Stimulated activated CD4-positive, alpha-beta T cell treated with anti-CD3 and anti-CD28 coated beads, TNF-alpha, amount 100 ng/mL, for 1 hour (primary cell): Measurements from ENCODE around the gene ICAM4.
A peak's percentile ranks its signal among the peaks of the same experiment; 100 is the strongest.
"Not testable (repeated sequence)": the region's sequence is repeated elsewhere in the genome, so short reads cannot be mapped to it uniquely, and the experiment has no call there.

ENCODE experiments used
- DNase-seq, 3 donors: peaks; one replicate each; pipeline ENCODE4 v3.0.0-alpha.2; 2020; ENCODE audit warnings: low read depth in 3 of 3, low spot score in 1 of 3

The ICAM4 gene

DNA sequence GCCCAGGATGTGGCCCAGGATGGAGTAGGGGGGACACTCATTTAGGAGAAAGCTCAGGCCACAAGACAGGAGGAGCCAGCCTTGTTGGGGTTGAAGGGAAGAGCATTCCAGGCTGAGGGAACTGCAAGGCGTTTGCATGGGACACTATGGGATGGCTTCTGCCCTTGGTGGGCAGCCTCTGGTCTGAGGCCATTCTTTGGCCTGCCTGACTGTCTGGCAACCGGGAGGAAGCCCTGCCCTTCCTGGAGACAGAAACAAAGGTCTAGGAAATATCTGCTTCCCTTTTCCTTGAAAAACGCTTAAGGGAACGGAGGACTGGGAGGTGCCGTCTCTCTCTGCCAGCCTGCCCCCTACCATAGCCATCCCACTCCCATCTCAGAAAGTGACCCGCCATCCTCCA, 18.7 kb upstream of the ICAM4 start:
- DNase-seq, result no peak

GRCh38 chr19:10269333-10270179, 17.2 kb upstream of the ICAM4 start:
- peak; percentile 71 to 89 (median 77) for DNase-seq

DNA sequence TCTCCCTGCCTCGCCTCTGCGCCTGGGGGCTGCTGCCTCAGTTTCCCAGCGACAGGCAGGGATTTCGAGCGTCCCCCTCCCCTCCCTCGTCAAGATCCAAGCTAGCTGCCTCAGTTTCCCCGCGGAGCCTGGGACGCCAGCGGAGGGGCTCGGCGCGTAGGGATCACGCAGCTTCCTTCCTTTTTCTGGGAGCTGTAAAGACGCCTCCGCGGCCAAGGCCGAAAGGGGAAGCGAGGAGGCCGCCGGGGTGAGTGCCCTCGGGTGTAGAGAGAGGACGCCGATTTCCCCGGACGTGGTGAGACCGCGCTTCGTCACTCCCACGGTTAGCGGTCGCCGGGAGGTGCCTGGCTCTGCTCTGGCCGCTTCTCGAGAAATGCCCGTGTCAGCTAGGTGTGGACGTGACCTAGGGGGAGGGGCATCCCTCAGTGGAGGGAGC, 16.6 kb upstream of the ICAM4 start:
- no peak for DNase-seq

DNA sequence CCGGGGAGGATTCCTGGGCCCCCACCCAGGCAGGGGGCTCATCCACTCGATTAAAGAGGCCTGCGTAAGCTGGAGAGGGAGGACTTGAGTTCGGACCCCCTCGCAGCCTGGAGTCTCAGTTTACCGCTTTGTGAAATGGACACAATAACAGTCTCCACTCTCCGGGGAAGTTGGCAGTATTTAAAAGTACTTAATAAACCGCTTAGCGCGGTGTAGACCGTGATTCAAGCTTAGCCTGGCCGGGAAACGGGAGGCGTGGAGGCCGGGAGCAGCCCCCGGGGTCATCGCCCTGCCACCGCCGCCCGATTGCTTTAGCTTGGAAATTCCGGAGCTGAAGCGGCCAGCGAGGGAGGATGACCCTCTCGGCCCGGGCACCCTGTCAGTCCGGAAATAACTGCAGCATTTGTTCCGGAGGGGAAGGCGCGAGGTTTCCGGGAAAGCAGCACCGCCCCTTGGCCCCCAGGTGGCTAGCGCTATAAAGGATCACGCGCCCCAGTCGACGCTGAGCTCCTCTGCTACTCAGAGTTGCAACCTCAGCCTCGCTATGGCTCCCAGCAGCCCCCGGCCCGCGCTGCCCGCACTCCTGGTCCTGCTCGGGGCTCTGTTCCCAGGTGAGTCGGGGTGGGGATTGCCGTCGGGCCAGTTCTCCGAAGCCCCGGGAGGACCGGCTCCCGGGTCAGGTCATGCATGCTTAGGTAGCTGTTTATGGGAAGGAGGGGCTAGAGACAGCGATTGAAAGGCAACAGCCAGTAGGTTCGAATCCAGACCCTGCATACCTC, 15.9 kb upstream of the ICAM4 start, which contains the start of gene ICAM1:
TSS of gene ICAM1 (plus strand) at position 505 of the 779 bp plus-strand sequence. CDS start at position 545, 40 bp downstream.
- peak in 1 of 3 donors; percentile 46 for DNase-seq

DNA sequence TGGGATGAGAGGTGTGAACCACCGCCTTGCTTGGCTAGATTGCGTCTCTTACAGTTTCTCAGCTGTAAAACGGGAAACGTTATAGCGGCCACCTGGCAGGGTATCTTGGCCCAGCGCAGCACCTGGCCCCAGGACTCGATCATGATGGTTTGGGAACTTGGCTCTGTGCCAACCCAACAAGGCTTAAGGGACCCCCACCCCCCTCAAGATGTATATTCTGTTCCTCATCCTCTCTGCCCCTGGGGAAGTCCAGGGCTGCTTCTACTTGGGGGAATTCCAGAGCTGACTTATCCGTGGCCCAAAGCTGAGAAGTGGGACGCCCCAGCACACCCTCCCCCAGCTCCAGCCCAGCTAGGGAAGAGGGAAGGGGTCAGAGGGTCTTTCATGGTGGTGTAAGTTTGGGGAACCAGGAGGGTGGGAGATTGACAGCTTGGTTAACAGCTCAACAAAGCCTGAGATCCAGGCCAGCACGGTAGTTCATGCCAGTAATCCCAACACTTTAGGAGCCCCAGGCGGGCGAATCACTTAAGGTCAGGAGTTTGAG, 15.1 kb upstream of the ICAM4 start:
- no peak for DNase-seq

DNA sequence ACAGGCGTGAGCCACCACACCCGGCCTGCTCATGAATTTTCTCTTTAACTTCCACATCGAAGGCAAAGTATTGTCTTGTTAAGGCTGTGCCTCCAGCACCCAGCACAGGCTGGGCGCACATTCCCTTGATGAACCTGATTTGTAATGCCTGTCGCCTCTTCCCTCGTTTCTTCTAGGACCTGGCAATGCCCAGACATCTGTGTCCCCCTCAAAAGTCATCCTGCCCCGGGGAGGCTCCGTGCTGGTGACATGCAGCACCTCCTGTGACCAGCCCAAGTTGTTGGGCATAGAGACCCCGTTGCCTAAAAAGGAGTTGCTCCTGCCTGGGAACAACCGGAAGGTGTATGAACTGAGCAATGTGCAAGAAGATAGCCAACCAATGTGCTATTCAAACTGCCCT, 12.2 kb upstream of the ICAM4 start:
- DNase-seq, result no peak

DNA sequence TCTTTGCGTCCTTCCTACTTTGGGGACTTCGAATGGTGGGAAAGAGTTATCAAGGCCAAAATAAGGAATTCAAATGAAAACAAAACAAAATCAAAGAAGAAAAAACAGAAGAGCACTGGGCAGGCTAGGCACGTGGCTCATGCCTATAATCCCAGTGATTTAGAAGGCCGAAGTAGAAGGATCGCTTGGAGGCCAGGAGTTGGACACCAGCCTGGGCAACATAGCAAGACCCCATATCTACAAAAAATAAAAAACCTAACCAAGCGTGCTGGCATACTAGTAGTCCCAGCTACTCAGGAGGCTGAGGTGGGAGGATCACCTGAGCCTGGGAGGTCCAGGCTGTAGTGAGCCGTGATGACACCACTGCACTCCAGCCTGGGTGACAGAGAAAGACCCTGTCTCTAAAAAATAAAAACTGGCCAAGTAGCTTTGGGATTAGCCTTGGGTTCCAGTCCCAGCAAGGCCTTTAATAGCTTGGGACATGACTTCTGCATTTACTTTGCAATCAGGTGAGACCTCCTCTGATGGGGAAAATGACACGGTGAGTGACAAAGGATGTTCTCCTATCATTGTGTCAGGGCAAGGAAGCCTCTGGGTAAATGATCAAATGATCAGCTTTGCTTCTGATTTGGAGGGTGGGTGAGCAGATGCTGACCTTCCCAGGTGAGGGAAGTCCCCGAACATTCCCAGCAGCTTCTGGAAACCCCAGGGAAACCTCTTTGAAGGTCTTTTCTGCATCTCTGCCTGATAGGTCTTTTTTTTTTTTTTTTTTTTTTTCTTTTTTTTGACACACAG, 8.8 kb upstream of the ICAM4 start:
- no peak for DNase-seq

DNA sequence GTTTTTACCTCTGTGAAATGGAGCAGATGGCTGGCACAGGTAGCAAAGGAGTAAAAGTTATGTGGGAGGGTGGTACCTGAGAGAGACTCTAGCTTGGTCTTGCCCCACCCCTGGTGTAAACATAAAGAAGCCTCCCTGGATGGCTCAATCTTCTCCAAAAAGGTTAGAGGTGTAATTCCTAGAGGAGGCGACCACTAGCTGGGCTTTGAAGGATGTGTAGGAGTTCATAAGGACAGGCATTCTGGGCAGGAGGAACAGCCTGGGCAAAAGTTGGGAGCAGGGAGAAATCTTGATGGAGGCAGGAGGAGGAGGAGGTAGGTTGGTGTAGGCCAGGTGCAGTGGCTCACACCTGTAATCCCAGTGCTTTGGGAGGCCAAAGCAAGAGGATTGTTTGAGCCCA, 7.8 kb upstream of the ICAM4 start:
- no peak for DNase-seq

GRCh38 chr19:10279737-10280442, 6.9 kb upstream of the ICAM4 start:
- DNase-seq, result no peak

DNA sequence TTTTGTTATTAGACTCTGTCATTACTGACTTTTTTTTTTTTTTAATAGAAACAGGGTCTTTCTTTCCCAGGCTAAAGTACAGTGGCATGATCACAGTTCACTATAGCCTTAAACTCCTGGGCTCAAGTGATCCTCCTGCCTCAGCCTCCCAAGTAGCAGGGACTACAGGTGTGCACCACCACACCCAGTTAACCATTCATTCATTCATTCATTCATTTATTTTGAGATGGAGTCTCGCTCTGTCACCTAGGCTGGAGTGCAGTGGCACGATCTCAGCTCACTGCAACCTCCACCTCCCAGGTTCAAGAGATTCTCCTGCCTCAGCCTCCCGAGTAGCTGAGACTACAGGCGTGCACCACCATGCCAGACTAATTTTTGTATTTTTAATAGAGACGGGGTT, 4.7 kb upstream of the ICAM4 start:
- DNase-seq, result not testable (repeated sequence)

- no peak for DNase-seq
These were observed 3.3 kb upstream of the ICAM4 start for GRCh38 chr19:10283301-10284064.

DNA sequence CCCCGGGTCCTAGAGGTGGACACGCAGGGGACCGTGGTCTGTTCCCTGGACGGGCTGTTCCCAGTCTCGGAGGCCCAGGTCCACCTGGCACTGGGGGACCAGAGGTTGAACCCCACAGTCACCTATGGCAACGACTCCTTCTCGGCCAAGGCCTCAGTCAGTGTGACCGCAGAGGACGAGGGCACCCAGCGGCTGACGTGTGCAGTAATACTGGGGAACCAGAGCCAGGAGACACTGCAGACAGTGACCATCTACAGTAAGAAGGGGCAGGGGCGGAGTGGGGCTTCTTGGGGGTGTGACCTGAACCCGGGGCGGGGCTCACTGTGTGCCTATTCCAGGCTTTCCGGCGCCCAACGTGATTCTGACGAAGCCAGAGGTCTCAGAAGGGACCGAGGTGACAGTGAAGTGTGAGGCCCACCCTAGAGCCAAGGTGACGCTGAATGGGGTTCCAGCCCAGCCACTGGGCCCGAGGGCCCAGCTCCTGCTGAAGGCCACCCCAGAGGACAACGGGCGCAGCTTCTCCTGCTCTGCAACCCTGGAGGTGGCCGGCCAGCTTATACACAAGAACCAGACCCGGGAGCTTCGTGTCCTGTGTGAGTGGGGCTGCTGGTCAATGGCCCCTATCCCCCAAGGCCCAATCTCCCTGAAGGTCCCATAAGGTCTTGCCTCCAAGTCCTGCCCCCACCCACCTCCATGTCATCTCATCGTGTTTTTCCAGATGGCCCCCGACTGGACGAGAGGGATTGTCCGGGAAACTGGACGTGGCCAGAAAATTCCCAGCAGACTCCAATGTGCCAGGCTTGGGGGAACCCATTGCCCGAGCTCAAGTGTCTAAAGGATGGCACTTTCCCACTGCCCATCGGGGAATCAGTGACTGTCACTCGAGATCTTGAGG, 2.4 kb upstream of the ICAM4 start:
- no peak for DNase-seq

GRCh38 chr19:10284960-10285278, 1.8 kb upstream of the ICAM4 start:
- DNase-seq, result no peak

DNA sequence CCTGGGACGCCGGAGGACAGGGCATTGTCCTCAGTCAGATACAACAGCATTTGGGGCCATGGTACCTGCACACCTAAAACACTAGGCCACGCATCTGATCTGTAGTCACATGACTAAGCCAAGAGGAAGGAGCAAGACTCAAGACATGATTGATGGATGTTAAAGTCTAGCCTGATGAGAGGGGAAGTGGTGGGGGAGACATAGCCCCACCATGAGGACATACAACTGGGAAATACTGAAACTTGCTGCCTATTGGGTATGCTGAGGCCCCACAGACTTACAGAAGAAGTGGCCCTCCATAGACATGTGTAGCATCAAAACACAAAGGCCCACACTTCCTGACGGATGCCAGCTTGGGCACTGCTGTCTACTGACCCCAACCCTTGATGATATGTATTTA, 1.4 kb upstream of the ICAM4 start:
- no peak for DNase-seq

DNA sequence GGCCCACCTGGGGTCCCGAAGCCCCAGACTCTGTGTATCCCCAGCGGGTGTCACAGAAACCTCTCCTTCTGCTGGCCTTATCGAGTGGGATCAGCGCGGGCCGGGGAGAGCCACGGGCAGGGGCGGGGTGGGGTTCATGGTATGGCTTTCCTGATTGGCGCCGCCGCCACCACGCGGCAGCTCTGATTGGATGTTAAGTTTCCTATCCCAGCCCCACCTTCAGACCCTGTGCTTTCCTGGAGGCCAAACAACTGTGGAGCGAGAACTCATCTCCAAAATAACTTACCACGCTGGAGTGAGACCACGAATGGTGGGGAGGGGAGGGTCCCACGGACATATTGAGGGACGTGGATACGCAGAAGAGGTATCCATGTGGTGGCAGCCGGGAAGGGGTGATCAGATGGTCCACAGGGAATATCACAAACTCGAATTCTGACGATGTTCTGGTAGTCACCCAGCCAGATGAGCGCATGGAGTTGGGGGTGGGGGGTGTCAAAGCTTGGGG, 2.0 kb downstream of the ICAM4 start:
- DNase-seq, result no peak

DNA sequence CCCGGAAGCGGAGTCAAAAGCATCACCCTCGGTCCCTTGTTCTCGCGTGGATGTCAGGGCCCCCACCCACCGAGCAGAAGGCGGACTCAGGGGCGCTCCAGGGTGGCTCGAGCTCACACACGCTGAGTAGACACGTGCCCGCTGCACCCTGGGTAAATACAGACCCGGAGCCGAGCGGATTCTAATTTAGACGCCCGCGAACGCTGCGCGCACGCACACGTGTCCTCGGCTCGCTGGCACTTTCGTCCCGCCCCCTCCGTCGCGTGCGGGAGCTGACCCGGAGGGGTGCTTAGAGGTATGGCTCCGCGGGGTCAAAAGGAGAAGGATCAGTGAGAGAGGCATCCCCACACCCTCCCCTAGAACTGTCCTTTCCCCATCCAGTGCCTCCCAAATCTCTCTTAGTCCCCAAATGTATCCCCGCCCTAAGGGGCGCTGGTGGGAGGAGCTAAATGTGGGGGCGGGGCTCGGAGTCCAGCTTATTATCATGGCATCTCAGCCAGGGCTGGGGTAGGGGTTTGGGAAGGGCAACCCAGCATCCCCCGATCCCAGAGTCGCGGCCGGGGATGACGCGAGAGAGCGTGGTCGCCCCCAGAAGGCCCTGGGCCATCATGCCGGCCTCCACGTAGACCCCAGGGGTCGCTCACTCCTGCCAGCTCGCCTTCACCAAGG, 2.5 kb downstream of the ICAM4 start:
- no peak for DNase-seq

DNA sequence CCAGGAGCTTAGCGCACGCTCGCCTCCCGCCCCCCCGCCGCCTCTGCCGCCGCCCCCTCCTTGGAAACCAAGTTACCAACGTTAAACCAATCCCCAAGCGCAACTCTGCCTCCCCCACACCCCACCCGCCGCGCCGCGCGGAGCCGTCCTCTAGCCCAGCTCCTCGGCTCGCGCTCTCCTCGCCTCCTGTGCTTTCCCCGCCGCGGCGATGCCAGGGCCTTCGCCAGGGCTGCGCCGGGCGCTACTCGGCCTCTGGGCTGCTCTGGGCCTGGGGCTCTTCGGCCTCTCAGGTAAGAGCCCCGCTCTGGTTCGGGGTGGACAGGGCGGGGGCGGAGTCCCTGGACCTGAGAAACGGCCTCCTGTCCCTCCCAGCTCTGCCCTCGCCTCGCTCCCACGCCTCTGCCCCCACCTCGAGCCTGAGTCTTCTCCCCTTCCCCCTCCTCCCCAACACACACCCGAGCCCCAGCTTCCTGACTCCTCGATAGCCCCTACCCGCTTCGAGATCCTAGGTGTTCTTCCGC, 3.1 kb downstream of the ICAM4 start, which contains the start of gene ICAM5:
TSS of gene ICAM5 (plus strand) at position 117 of the 521 bp plus-strand sequence. CDS start at position 209, 92 bp downstream.
- DNase-seq, result no peak
